Measurements from ENCODE around the gene MED29.

- TF ChIP-seq CTCF (IDR thresholded peaks at IDR 0.05) = no peak
- TF ChIP-seq POLR2AphosphoS5 (IDR thresholded peaks at IDR 0.05; ENCODE audit: low read depth, low read length) = no peak
Measured at GRCh38 chr19:39345956-39346355, 45.2 kb upstream of the MED29 start.
